Tibial artery (tissue), 4 donors: Measurements from ENCODE around the gene AMOTL1.

Experiments
- DNase-seq, 2 donors: peaks; one replicate each; pipeline ENCODE4 v3.0.0-alpha.2; 2019
- H3K27ac ChIP-seq, 2 donors: fragments of 200-600 bp; sonication (generic) in 1 of 2; 1 replicate in 1 of 2; 2 replicates in 1 of 2; pipeline ENCODE4 v1.5.1; 2018 to 2019; ENCODE audit warnings: mild to moderate bottlenecking in 1 of 2
- H3K27me3 ChIP-seq, 2 donors: fragments of 200-600 bp; sonication (generic) in 1 of 2; one replicate each; pipeline versions ENCODE4 v1.5.1 to v1.6.0; 2016 to 2019
- H3K36me3 ChIP-seq, 3 donors: fragments of 200-600 bp; sonication (generic) in 2 of 3; one replicate each; pipeline ENCODE4 v1.5.1; 2016 to 2019; ENCODE audit warnings: mild to moderate bottlenecking in 2 of 3
- H3K4me1 ChIP-seq, 4 donors: fragments of 200-600 bp; sonication (generic) in 2 of 4; 1 replicate in 3 of 4; 2 replicates in 1 of 4; pipeline ENCODE4 v1.5.1; 2016 to 2019
- H3K4me3 ChIP-seq, 2 donors: fragments of 200-600 bp; sonication (generic) in 1 of 2; 1 replicate in 1 of 2; 2 replicates in 1 of 2; pipeline ENCODE4 v1.5.1; 2018 to 2019; ENCODE audit warnings: mild to moderate bottlenecking in 2 of 2
- H3K9me3 ChIP-seq, 3 donors: fragments of 200-600 bp; sonication (generic) in 1 of 3; one replicate each; pipeline ENCODE4 v1.5.1; 2016 to 2019
- CTCF ChIP-seq, 2 experiments: fragments of 200-600 bp in 1 of 2; fragments of 450-650 bp in 1 of 2; IDR thresholded peaks; one replicate each; pipeline ENCODE4 v1.5.1; 2017 to 2019; ENCODE audit warnings: antibody characterized with exemption in 2 of 2, mild to moderate bottlenecking in 1 of 2, moderate library complexity in 1 of 2
- intact Hi-C: fragments of 100-400 bp; cut with DNase I; formaldehyde crosslinking; loops from one replicate; pipeline ENCODE4 v1.15.0; 2023; ENCODE audit warnings: low total_unique reads

The AMOTL1 gene

DNA sequence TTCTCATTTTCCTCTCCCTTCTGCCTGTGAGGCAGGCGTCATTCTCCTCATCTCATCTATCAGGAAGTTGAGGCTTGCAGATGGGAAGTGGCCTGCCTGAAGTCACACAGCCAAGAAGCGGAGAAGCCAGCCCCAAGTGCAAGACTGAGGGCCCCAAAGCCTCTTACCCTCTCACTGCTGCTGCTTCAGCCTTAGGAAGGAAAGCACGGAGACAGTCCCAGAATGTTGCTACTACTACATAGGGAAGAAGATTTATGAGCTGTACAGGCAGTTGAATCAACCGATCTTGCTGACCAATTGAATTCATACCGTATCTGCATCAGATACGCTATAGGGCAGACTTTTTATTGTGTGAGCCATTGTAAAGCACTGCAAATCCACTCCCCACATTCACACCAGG, 116.2 kb downstream of the AMOTL1 start:
- H3K27me3 ChIP-seq, result no peaks in the 10 kb centered on the region
- no peak for TF ChIP-seq CTCF (IDR thresholded peaks at IDR 0.05)
- intact Hi-C loops, result no loop called here
- no peak for DNase-seq
- H3K4me1 ChIP-seq, result no peaks in the 10 kb centered on the region
- H3K9me3 ChIP-seq, result no peaks in the 10 kb centered on the region
- no peak overlapping the region for H3K4me3 ChIP-seq
- H3K36me3 ChIP-seq, result peaks cover 7 to 37% (median 12%) of the 10 kb centered on the region in 3 donors
- H3K27ac ChIP-seq, result no peak overlapping the region

DNA sequence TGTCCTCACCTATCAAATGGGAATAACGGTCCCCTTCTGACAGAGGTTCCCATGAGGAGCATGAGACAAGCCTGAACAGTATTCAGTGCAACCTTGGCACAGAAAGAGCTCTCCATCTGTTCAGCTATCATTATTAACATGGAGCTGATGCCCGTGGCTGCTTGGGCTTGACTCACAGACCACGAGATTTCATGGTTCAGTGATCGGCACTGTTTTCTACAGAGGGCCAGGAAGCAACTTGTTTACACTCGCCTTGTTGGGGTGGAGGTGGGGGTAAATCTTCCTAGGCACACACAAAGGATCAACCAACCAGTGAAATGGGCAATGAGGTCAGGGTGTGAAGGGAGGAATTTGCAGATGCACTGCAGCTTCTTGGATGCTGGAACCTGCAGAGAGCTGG, 117.0 kb downstream of the AMOTL1 start:
- no peak overlapping the region for H3K4me3 ChIP-seq
- peaks cover 4 to 29% (median 12%) of the 10 kb centered on the region in 3 donors for H3K36me3 ChIP-seq
- TF ChIP-seq CTCF (IDR thresholded peaks at IDR 0.05), result no peak
- intact Hi-C loops, result no loop called here
- no peak overlapping the region for H3K27ac ChIP-seq
- no peaks in the 10 kb centered on the region for H3K4me1 ChIP-seq
- H3K27me3 ChIP-seq, result no peaks in the 10 kb centered on the region
- no peak for DNase-seq
- no peaks in the 10 kb centered on the region for H3K9me3 ChIP-seq

GRCh38 chr11:94885581-94885980, 117.4 kb downstream of the AMOTL1 start:
- H3K4me1 ChIP-seq, result no peaks in the 10 kb centered on the region
- H3K27me3 ChIP-seq, result no peaks in the 10 kb centered on the region
- no peaks in the 10 kb centered on the region for H3K9me3 ChIP-seq
- H3K36me3 ChIP-seq, result peaks cover 0 to 25% (median 9%) of the 10 kb centered on the region in 3 donors
- intact Hi-C loops, result no loop called here
- H3K4me3 ChIP-seq, result no peak overlapping the region
- H3K27ac ChIP-seq, result no peak overlapping the region
- DNase-seq, result no peak
- no peak for TF ChIP-seq CTCF (IDR thresholded peaks at IDR 0.05)

- Histone ChIP-seq H3K27ac (no peak overlapping the region), H3K27me3 (no peaks in the 10 kb centered on the region), H3K9me3 (peaks cover 0 to 6% (median 2%) of the 10 kb centered on the region in 3 donors), H3K4me3 (no peak overlapping the region), H3K36me3 (peaks cover 0 to 6% (median 3%) of the 10 kb centered on the region in 3 donors), H3K4me1 (no peaks in the 10 kb centered on the region)
- TF ChIP-seq CTCF (IDR thresholded peaks at IDR 0.05), result no peak
- no peak for DNase-seq
- intact Hi-C loops, result no loop called here
Observed at GRCh38 chr11:94888204-94888603, 120.0 kb downstream of the AMOTL1 start.

GRCh38 chr11:94895451-94895850, 127.3 kb downstream of the AMOTL1 start:
- Histone ChIP-seq H3K36me3 (peaks cover 10 to 20% (median 12%) of the 10 kb centered on the region in 3 donors), H3K4me3 (no peak overlapping the region), H3K27me3 (no peaks in the 10 kb centered on the region), H3K4me1 (no peaks in the 10 kb centered on the region), H3K9me3 (peaks cover 0 to 19% (median 9%) of the 10 kb centered on the region in 3 donors), H3K27ac (no peak overlapping the region)
- no peak for DNase-seq
- no peak for TF ChIP-seq CTCF (IDR thresholded peaks at IDR 0.05)
- intact Hi-C loops, result no loop called here

GRCh38 chr11:94895971-94896370, 127.8 kb downstream of the AMOTL1 start:
- no peaks in the 10 kb centered on the region for H3K27me3 ChIP-seq
- no peak overlapping the region for H3K4me3 ChIP-seq
- H3K9me3 ChIP-seq, result peaks cover 0 to 19% (median 9%) of the 10 kb centered on the region in 3 donors
- no peak for TF ChIP-seq CTCF (IDR thresholded peaks at IDR 0.05)
- H3K36me3 ChIP-seq, result peaks cover 10 to 20% (median 12%) of the 10 kb centered on the region in 3 donors
- no peak for DNase-seq
- H3K4me1 ChIP-seq, result no peaks in the 10 kb centered on the region
- intact Hi-C loops, result no loop called here
- no peak overlapping the region for H3K27ac ChIP-seq
